HL-60 (cell line): Measurements from ENCODE around the gene RHBDD1.

ENCODE experiments used
- DNase-seq, 2 experiments: peaks; one replicate each; pipeline ENCODE4 v3.0.0-alpha.2; 2010 to 2020; ENCODE audit warnings: low read depth in 1 of 2, low spot score in 1 of 2
- H3K27ac ChIP-seq: fragments of 250-450 bp; sonication (Bioruptor Pico); replicated peaks from 2 replicates; pipeline ENCODE4 v1.5.1; 2020; ENCODE audit warnings: mild to moderate bottlenecking, moderate library complexity
- H3K27me3 ChIP-seq: fragments of 250-450 bp; sonication (Bioruptor Pico); 2 replicates; pipeline ENCODE4 v1.5.1; 2021; ENCODE audit warnings: mild to moderate bottlenecking, moderate library complexity; ENCODE audit not compliant: insufficient read depth, poor library complexity, severe bottlenecking
- H3K4me3 ChIP-seq: replicated peaks from 2 replicates; pipeline ENCODE4 v1.5.1; 2011; ENCODE audit warnings: mild to moderate bottlenecking, control low read depth, low read length; ENCODE audit not compliant: insufficient read depth
- CTCF ChIP-seq: IDR thresholded peaks from one replicate; pipeline ENCODE4 v1.5.1; 2011; ENCODE audit warnings: low read length, control low read depth, inconsistent platforms; ENCODE audit not compliant: insufficient read depth
- GABPA ChIP-seq: IDR thresholded peaks from 2 replicates; pipeline ENCODE4 v1.6.1; 2012; ENCODE audit warnings: low read depth
- POLR2AphosphoS5 ChIP-seq: IDR thresholded peaks from 2 replicates; pipeline ENCODE4 v1.6.1; 2012; ENCODE audit warnings: low read depth
- SPI1 ChIP-seq: IDR thresholded peaks from 2 replicates; pipeline ENCODE4 v1.6.1; 2012; ENCODE audit warnings: low read depth, mild to moderate bottlenecking, borderline replicate concordance
- TF ChIP-seq, protein P1 (sequence below): IDR thresholded peaks from 2 replicates; pipeline ENCODE4 v1.6.1; 2012; ENCODE audit warnings: low read depth; ENCODE audit not compliant: insufficient replicate concordance

Gene RHBDD1

GRCh38 chr2:226849349-226849748 is 13.5 kb downstream of the RHBDD1 start:
- Histone ChIP-seq H3K27me3 (no peaks in the 10 kb centered on the region), H3K4me3 (no peak overlapping the region), H3K27ac (no peak overlapping the region)
- no peak for DNase-seq
- TF ChIP-seq GABPA (no peak), CTCF (no peak), POLR2AphosphoS5 (no peak), SPI1 (no peak)
- TF ChIP-seq, protein P1, sequence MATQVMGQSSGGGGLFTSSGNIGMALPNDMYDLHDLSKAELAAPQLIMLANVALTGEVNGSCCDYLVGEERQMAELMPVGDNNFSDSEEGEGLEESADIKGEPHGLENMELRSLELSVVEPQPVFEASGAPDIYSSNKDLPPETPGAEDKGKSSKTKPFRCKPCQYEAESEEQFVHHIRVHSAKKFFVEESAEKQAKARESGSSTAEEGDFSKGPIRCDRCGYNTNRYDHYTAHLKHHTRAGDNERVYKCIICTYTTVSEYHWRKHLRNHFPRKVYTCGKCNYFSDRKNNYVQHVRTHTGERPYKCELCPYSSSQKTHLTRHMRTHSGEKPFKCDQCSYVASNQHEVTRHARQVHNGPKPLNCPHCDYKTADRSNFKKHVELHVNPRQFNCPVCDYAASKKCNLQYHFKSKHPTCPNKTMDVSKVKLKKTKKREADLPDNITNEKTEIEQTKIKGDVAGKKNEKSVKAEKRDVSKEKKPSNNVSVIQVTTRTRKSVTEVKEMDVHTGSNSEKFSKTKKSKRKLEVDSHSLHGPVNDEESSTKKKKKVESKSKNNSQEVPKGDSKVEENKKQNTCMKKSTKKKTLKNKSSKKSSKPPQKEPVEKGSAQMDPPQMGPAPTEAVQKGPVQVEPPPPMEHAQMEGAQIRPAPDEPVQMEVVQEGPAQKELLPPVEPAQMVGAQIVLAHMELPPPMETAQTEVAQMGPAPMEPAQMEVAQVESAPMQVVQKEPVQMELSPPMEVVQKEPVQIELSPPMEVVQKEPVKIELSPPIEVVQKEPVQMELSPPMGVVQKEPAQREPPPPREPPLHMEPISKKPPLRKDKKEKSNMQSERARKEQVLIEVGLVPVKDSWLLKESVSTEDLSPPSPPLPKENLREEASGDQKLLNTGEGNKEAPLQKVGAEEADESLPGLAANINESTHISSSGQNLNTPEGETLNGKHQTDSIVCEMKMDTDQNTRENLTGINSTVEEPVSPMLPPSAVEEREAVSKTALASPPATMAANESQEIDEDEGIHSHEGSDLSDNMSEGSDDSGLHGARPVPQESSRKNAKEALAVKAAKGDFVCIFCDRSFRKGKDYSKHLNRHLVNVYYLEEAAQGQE, result no peak

DNA sequence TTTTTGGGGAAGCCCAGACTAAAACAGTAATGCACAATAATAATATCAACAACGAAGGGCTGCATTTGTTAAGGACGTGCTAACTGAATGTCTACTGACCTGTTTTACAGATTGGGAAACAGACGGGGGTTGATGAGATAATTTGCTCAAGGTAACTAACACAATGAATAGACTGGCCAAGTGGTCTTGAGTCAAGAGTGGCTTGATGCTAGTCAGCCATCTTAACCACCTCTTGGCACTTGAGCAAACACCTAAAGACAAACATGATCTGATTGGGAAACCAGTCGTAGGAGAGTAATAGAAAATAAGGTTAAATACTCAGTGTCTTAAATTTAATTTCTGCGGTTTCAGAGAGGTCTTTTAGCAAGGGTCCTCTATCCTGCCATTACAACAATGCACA is 14.2 kb downstream of the RHBDD1 start:
- no peak for DNase-seq
- Histone ChIP-seq H3K27ac (no peak overlapping the region), H3K27me3 (no peaks in the 10 kb centered on the region), H3K4me3 (no peak overlapping the region)
- TF ChIP-seq CTCF, result no peak
- no peak for TF ChIP-seq SPI1
- no peak for TF ChIP-seq GABPA
- no peak for TF ChIP-seq POLR2AphosphoS5
- TF ChIP-seq, protein P1, result no peak

DNA sequence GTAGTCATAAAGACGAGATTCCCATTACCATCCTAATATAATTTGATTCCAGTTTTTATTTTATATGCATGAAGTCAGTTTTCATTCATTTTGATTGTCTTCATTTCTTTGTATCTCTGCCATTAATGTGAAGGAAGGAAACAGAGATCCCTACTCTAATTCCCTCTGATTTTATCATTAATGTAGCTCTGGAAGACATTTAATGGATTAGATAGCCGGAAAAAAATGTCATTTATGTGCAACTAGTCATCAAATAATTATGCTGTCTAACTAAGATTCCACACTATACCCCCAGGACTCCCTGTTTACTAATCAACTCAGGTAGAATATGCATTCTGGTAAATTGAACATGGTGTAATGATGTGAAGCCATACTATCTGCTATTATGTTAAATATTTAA is 19.9 kb downstream of the RHBDD1 start:
- no peak for TF ChIP-seq POLR2AphosphoS5
- TF ChIP-seq, protein P1, result no peak
- TF ChIP-seq CTCF, result no peak
- TF ChIP-seq GABPA, result no peak
- TF ChIP-seq SPI1, result no peak
- Histone ChIP-seq H3K4me3 (no peak overlapping the region), H3K27ac (no peak overlapping the region), H3K27me3 (no peaks in the 10 kb centered on the region)
- no peak for DNase-seq
